Cardiac muscle cell (in vitro differentiated cells and primary cell): ENCODE results near the gene SDK2. TPM values are rescaled to one million over a fixed set of nuclear protein-coding genes. Genes with fewer than 3 reads are reported as not detected.
A peak's percentile ranks its signal among the peaks of the same experiment; 100 is the strongest.

ENCODE experiments used
- DNase-seq, 2 donors: peaks; one replicate each; pipeline versions ENCODE4 v3.0.0 to v3.0.0-alpha.2; 2010 to 2017; ENCODE audit warnings: low read depth in 1 of 2, low spot score in 1 of 2
- H3K27ac ChIP-seq: fragments of 200-600 bp; sonication (generic); 2 replicates; pipeline ENCODE4 v1.5.1; 2016
- H3K27me3 ChIP-seq: fragments of 200-600 bp; sonication (generic); 2 replicates; pipeline ENCODE4 v1.6.0; 2016; ENCODE audit warnings: control low read depth
- H3K36me3 ChIP-seq: fragments of 200-600 bp; sonication (generic); 2 replicates; pipeline ENCODE4 v1.5.1; 2016; ENCODE audit warnings: control low read depth
- H3K4me1 ChIP-seq: fragments of 200-600 bp; sonication (generic); 2 replicates; pipeline ENCODE4 v1.8.1; 2017; ENCODE audit warnings: low read depth, mild to moderate bottlenecking, mixed run types
- H3K4me3 ChIP-seq: fragments of 200-600 bp; sonication (generic); 2 replicates; pipeline ENCODE4 v1.5.1; 2016; ENCODE audit warnings: mild to moderate bottlenecking
- H3K9me3 ChIP-seq: fragments of 200-600 bp; sonication (generic); 2 replicates; pipeline ENCODE4 v1.5.1; 2017; ENCODE audit warnings: low read depth, mild to moderate bottlenecking, control low read depth
- polyA plus RNA-seq: library from polyadenylated mRNA; unstranded; fragments of >200 nt; fragmentation: Nextera tagmentation; extraction: Ambion mirVana; gene quantifications from 2 replicates; pipeline ENCODE4 v1.2.1, GENCODE V29; 2016
- total RNA-seq: library from RNA; depleted of rRNA; stranded (reverse); fragments of >200 nt; gene quantifications from 2 replicates; pipeline ENCODE4 v1.2.3, GENCODE V29; 2016
- TF ChIP-seq, protein P1 (sequence below): IDR thresholded peaks from 2 replicates; pipeline ENCODE4 v1.5.1; 2012; ENCODE audit warnings: low read depth, mild to moderate bottlenecking, low read length

Gene SDK2
- total and polyA plus RNA-seq, 2 experiments from 2014 or later, result 11.8 to 46.8 TPM

DNA sequence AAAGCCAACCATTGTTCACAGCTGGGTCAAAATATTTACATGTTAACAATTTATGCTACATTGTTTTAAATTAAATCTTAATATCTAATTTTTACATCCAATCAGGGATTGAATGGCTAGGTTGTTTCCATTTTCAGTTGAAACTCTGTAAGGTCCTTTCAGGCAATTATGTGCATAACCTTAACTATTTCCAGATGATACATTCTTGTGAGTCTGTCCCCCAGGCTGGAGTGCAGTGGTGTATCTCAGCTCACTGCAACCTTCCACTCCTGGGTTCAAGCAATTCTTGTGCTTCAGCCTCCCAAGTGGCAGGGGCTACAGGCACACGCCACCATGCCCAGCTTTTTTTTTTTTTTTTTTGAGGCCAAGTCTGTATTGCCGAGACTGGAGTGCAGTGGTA, 342.9 kb downstream of the SDK2 start:
- Histone ChIP-seq H3K36me3 (no peaks in the 10 kb centered on the region), H3K27ac (no peak overlapping the region), H3K4me3 (no peak overlapping the region), H3K9me3 (no peaks in the 10 kb centered on the region), H3K4me1 (peaks cover 31% of the 10 kb centered on the region), H3K27me3 (no peaks in the 10 kb centered on the region)
- DNase-seq, result no peak
- TF ChIP-seq, protein P1, sequence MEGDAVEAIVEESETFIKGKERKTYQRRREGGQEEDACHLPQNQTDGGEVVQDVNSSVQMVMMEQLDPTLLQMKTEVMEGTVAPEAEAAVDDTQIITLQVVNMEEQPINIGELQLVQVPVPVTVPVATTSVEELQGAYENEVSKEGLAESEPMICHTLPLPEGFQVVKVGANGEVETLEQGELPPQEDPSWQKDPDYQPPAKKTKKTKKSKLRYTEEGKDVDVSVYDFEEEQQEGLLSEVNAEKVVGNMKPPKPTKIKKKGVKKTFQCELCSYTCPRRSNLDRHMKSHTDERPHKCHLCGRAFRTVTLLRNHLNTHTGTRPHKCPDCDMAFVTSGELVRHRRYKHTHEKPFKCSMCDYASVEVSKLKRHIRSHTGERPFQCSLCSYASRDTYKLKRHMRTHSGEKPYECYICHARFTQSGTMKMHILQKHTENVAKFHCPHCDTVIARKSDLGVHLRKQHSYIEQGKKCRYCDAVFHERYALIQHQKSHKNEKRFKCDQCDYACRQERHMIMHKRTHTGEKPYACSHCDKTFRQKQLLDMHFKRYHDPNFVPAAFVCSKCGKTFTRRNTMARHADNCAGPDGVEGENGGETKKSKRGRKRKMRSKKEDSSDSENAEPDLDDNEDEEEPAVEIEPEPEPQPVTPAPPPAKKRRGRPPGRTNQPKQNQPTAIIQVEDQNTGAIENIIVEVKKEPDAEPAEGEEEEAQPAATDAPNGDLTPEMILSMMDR, result no peak

DNA sequence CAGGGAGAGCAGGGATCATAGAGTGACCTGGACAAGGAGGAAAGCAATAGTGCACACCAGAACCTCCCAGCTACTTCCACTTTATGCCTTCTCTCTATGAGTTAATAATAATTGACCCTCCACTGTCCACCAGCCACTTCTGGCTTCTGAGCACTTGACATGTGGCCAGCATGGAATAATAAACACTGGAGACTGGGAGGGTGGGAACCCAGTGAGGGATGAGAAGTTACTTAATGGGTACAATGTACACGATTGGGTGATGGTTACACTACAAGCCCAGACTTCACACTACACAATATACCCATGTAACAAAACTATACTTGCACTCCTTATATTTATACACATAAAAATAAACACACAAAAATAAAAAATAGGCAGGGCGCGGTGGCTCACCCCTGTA, 343.9 kb downstream of the SDK2 start:
- Histone ChIP-seq H3K36me3 (no peaks in the 10 kb centered on the region), H3K27me3 (no peaks in the 10 kb centered on the region), H3K4me3 (no peak overlapping the region), H3K9me3 (no peaks in the 10 kb centered on the region), H3K4me1 (peaks cover 22% of the 10 kb centered on the region), H3K27ac (no peak overlapping the region)
- DNase-seq, result no peak
- TF ChIP-seq, protein P1, result no peak

GRCh38 chr17:73297934-73298861, 346.0 kb downstream of the SDK2 start:
- Histone ChIP-seq H3K4me1 (peaks cover 5% of the 10 kb centered on the region), H3K27me3 (no peaks in the 10 kb centered on the region), H3K4me3 (no peak overlapping the region), H3K9me3 (no peaks in the 10 kb centered on the region), H3K36me3 (no peaks in the 10 kb centered on the region), H3K27ac (no peak overlapping the region)
- TF ChIP-seq, protein P1, result no peak
- DNase-seq, result no peak

- Histone ChIP-seq H3K36me3 (no peaks in the 10 kb centered on the region), H3K4me3 (no peak overlapping the region), H3K4me1 (peaks cover 21% of the 10 kb centered on the region), H3K9me3 (no peaks in the 10 kb centered on the region), H3K27me3 (no peaks in the 10 kb centered on the region), H3K27ac (peak overlapping the region; percentile 28)
- TF ChIP-seq, protein P1, result no peak
- peak in 1 of 2 donors; percentile 83 for DNase-seq
These were observed 350.7 kb downstream of the SDK2 start for GRCh38 chr17:73293480-73293911.

- peak overlapping the region; percentile 28 for H3K27ac ChIP-seq
- TF ChIP-seq, protein P1, result no peak
- H3K4me1 ChIP-seq, result peaks cover 17% of the 10 kb centered on the region
- H3K9me3 ChIP-seq, result no peaks in the 10 kb centered on the region
- no peak overlapping the region for H3K4me3 ChIP-seq
- no peaks in the 10 kb centered on the region for H3K36me3 ChIP-seq
- no peaks in the 10 kb centered on the region for H3K27me3 ChIP-seq
- no peak for DNase-seq
These were observed 351.2 kb downstream of the SDK2 start for GRCh38 chr17:73293031-73293430.
